ENCODE measurements around the gene MPDZ.

GRCh38 chr9:13078164-13078563 lies 201.3 kb downstream of the MPDZ start:
- TF ChIP-seq, protein P1, sequence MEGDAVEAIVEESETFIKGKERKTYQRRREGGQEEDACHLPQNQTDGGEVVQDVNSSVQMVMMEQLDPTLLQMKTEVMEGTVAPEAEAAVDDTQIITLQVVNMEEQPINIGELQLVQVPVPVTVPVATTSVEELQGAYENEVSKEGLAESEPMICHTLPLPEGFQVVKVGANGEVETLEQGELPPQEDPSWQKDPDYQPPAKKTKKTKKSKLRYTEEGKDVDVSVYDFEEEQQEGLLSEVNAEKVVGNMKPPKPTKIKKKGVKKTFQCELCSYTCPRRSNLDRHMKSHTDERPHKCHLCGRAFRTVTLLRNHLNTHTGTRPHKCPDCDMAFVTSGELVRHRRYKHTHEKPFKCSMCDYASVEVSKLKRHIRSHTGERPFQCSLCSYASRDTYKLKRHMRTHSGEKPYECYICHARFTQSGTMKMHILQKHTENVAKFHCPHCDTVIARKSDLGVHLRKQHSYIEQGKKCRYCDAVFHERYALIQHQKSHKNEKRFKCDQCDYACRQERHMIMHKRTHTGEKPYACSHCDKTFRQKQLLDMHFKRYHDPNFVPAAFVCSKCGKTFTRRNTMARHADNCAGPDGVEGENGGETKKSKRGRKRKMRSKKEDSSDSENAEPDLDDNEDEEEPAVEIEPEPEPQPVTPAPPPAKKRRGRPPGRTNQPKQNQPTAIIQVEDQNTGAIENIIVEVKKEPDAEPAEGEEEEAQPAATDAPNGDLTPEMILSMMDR (IDR thresholded peaks at IDR 0.05), result no peak
- no peak for TF ChIP-seq POLR2A (IDR thresholded peaks at IDR 0.05)

All from thyroid gland (tissue), 4 donors.